H1 (cell line): ENCODE data around the gene SGMS1. TPM values are rescaled to one million over a fixed set of nuclear protein-coding genes. Genes with fewer than 3 reads are reported as not detected.

Experiments used
- CTCF ChIA-PET: fragments of 300-600 bp; sonication (Branson Sonifier 250); formaldehyde crosslinking; loops from one replicate; lab custom pipeline; 2021; ENCODE audit not compliant: partially characterized antibody; lab: Charles Lee
- POLR2A ChIA-PET: fragments of 300-600 bp; sonication (Branson Sonifier 250); formaldehyde crosslinking; loops from one replicate; lab custom pipeline; 2021; ENCODE audit warnings: inconsistent platforms; ENCODE audit not compliant: partially characterized antibody; lab: Charles Lee
- DNase-seq, 2 experiments: peaks; one replicate each; pipeline versions ENCODE4 v3.0.0 to v3.0.0-alpha.2; 2010 to 2022; ENCODE audit warnings: low spot score in 2 of 2, low read depth in 1 of 2, mixed read lengths in 1 of 2
- FAIRE-seq: peaks from 2 replicates; lab custom pipeline; 2011; peaks lifted over from hg19 to GRCh38; lab: Jason Lieb, UNC
- H2AFZ ChIP-seq: 2 replicates; pipeline ENCODE4 v1.8.1; 2012; ENCODE audit warnings: low read length, inconsistent platforms
- H2AK5ac ChIP-seq: 2 replicates; pipeline ENCODE4 v1.6.1; 2013; ENCODE audit warnings: low read depth, low read length
- H2BK120ac ChIP-seq: replicated peaks from 2 replicates; pipeline ENCODE3; 2013; ENCODE audit warnings: low read depth, low read length, inconsistent platforms
- H2BK12ac ChIP-seq: 2 replicates; pipeline ENCODE4 v1.6.1; 2013; ENCODE audit warnings: low read depth, low read length
- H2BK15ac ChIP-seq: 2 replicates; pipeline ENCODE4 v1.6.1; 2013; ENCODE audit warnings: low read length
- H2BK20ac ChIP-seq: 2 replicates; pipeline ENCODE4 v1.6.1; 2013; ENCODE audit warnings: low read length
- H2BK5ac ChIP-seq: 2 replicates; pipeline ENCODE4 v1.6.1; 2013; ENCODE audit warnings: low read depth, low read length
- H3K14ac ChIP-seq: 2 replicates; pipeline ENCODE4 v1.6.1; 2013; ENCODE audit warnings: inconsistent platforms; ENCODE audit not compliant: insufficient read length
- H3K18ac ChIP-seq: 2 replicates; pipeline ENCODE4 v1.6.1; 2013; ENCODE audit warnings: low read length; ENCODE audit errors: extremely low read depth
- H3K23ac ChIP-seq: 2 replicates; pipeline ENCODE4 v1.6.1; 2013; ENCODE audit warnings: inconsistent platforms; ENCODE audit not compliant: insufficient read length
- H3K23me2 ChIP-seq: 2 replicates; pipeline ENCODE4 v1.6.1; 2013; ENCODE audit warnings: low read depth, low read length
- H3K27ac ChIP-seq: 2 replicates; pipeline ENCODE4 v1.6.1; 2011; ENCODE audit warnings: low read depth, low read length, inconsistent platforms
- H3K27me3 ChIP-seq, 4 experiments: replicated peaks in 1 of 4; 1 replicate in 1 of 4; 2 replicates in 3 of 4; pipeline versions ENCODE4 v1.6.1 to v1.8.1; 2011 to 2013; ENCODE audit warnings: low read length in 3 of 4, mild to moderate bottlenecking in 3 of 4, inconsistent platforms in 2 of 4, mixed read lengths in 2 of 4, moderate library complexity in 1 of 4; ENCODE audit not compliant: control insufficient read depth in 3 of 4, insufficient read depth in 3 of 4; ENCODE audit errors: extremely low read depth in 1 of 4
- H3K36me3 ChIP-seq, 4 experiments: 2 replicates each; pipeline versions ENCODE4 v1.6.1 to v1.8.1; 2011 to 2013; ENCODE audit warnings: mild to moderate bottlenecking in 4 of 4, low read length in 3 of 4, moderate library complexity in 2 of 4, control low read depth in 1 of 4, inconsistent platforms in 1 of 4; ENCODE audit not compliant: insufficient read depth in 4 of 4, control insufficient read depth in 2 of 4
- H3K4ac ChIP-seq: replicated peaks from 2 replicates; pipeline ENCODE3; 2013; ENCODE audit warnings: low read length, low read depth, mixed read lengths, inconsistent platforms; ENCODE audit not compliant: insufficient read length
- H3K4me1 ChIP-seq, 4 experiments: replicated peaks in 1 of 4; 1 replicate in 1 of 4; 2 replicates in 3 of 4; pipeline versions ENCODE4 v1.6.1 to v1.8.1; 2011 to 2013; ENCODE audit warnings: low read length in 3 of 4, inconsistent platforms in 2 of 4, mixed read lengths in 1 of 4; ENCODE audit not compliant: insufficient read depth in 4 of 4, control insufficient read depth in 3 of 4
- H3K4me2 ChIP-seq, 2 experiments: 2 replicates each; pipeline versions ENCODE4 v1.6.1 to v1.8.1; 2011 to 2013; ENCODE audit warnings: low read depth in 2 of 2, low read length in 2 of 2, control low read depth in 1 of 2, inconsistent platforms in 1 of 2, mild to moderate bottlenecking in 1 of 2; ENCODE audit not compliant: insufficient read depth in 1 of 2
- H3K4me3 ChIP-seq, 4 experiments: fragments of 200-600, 300-600 bp in 1 of 4; sonication (generic), shearing (Covaris generic), sonication (Bioruptor Twin) in 1 of 4; 2 replicates each; pipeline versions ENCODE4 v1.5.1 to v1.8.1; 2011 to 2016; ENCODE audit warnings: low read length in 4 of 4, low read depth in 3 of 4, control low read depth in 2 of 4, inconsistent platforms in 2 of 4, mild to moderate bottlenecking in 2 of 4, mixed read lengths in 1 of 4, moderate library complexity in 1 of 4; ENCODE audit not compliant: insufficient read depth in 2 of 4; ENCODE audit errors: extremely low read depth in 1 of 4
- H3K56ac ChIP-seq: replicated peaks from 2 replicates; pipeline ENCODE3; 2013; ENCODE audit warnings: low read depth, mild to moderate bottlenecking, mixed read lengths, low read length, inconsistent platforms; ENCODE audit not compliant: insufficient read length
- H3K79me1 ChIP-seq: 2 replicates; pipeline ENCODE4 v1.6.1; 2013; ENCODE audit warnings: low read depth, low read length, control low read depth
- H3K79me2 ChIP-seq, 2 experiments: 2 replicates each; pipeline versions ENCODE4 v1.6.1 to v1.8.1; 2012 to 2013; ENCODE audit warnings: low read length in 2 of 2, mild to moderate bottlenecking in 2 of 2, inconsistent platforms in 1 of 2; ENCODE audit not compliant: insufficient read depth in 2 of 2, control insufficient read depth in 1 of 2
- H3K9ac ChIP-seq, 4 experiments: replicated peaks in 1 of 4; 1 replicate in 1 of 4; 2 replicates in 3 of 4; pipeline versions ENCODE4 v1.6.1 to v1.8.1; 2011 to 2013; ENCODE audit warnings: low read depth in 3 of 4, low read length in 3 of 4, control low read depth in 2 of 4, mild to moderate bottlenecking in 2 of 4, moderate library complexity in 2 of 4, inconsistent platforms in 1 of 4; ENCODE audit errors: extremely low read depth in 1 of 4
- H3K9me3 ChIP-seq, 2 experiments: 2 replicates each; pipeline versions ENCODE4 v1.6.1 to v1.8.1; 2012 to 2013; ENCODE audit warnings: mild to moderate bottlenecking in 2 of 2, moderate library complexity in 2 of 2, control low read depth in 1 of 2, inconsistent platforms in 1 of 2, low read depth in 1 of 2, low read length in 1 of 2, mixed read lengths in 1 of 2; ENCODE audit not compliant: insufficient read depth in 2 of 2
- H4K20me1 ChIP-seq, 2 experiments: replicated peaks in 1 of 2; 2 replicates each; pipeline versions ENCODE3 to v1.8.1; 2011 to 2013; ENCODE audit warnings: inconsistent platforms in 2 of 2, low read length in 2 of 2, mild to moderate bottlenecking in 1 of 2; ENCODE audit not compliant: insufficient read depth in 2 of 2, control insufficient read depth in 1 of 2
- H4K5ac ChIP-seq: 2 replicates; pipeline ENCODE4 v1.6.1; 2013; ENCODE audit warnings: low read length, low read depth, mixed read lengths, inconsistent platforms; ENCODE audit not compliant: insufficient read length
- H4K8ac ChIP-seq: 2 replicates; pipeline ENCODE4 v1.8.0; 2013; ENCODE audit warnings: mild to moderate bottlenecking, moderate library complexity, low read length, inconsistent platforms; ENCODE audit not compliant: insufficient read depth; ENCODE audit errors: extremely low read depth
- H4K91ac ChIP-seq: replicated peaks from 2 replicates; pipeline ENCODE3; 2013; ENCODE audit warnings: low read length, mixed read lengths, inconsistent platforms; ENCODE audit not compliant: insufficient read length
- WGBS, 2 experiments: shearing (Covaris generic) in 1 of 2; methylation state at CpG; one replicate each; pipeline versions ENCODE4 v1.1.6 to v1.1.7; 2013 to 2015; ENCODE audit warnings: low lambda C conversion rate in 2 of 2, mixed read lengths in 2 of 2, inconsistent platforms in 1 of 2, low coverage in 1 of 2, missing lambda C conversion rate in 1 of 2; ENCODE audit not compliant: insufficient replicate concordance in 2 of 2, insufficient coverage in 1 of 2, insufficient read length in 1 of 2; ENCODE audit errors: extremely low coverage in 1 of 2, missing lambda C conversion rate in 1 of 2; 5-methylcytosine and 5-hydroxymethylcytosine counted together
- polyA plus RNA-seq, 7 experiments: library from polyadenylated mRNA; depleted of rRNA in 3 of 7; stranded (reverse) in 5 of 7; unstranded in 2 of 7; fragments of >200 nt in 5 of 7; fragments of 200-250 nt in 2 of 7; gene quantifications; 1 replicate in 5 of 7; 2 replicates in 1 of 7; 4 replicates in 1 of 7; pipeline versions ENCODE4 v1.2.1 to v1.2.3, GENCODE V29; 2011 to 2013; ENCODE audit warnings: missing spikeins in 2 of 7, mixed read lengths in 2 of 7
- total RNA-seq: library from RNA; stranded (reverse); fragmentation: NEBNext Ultra II Directional; extraction: Animal tissue kit (Norgen Biotek cat#: 25700); gene quantifications from 2 replicates; pipeline ENCODE4 v1.2.1, GENCODE V29; 2021

SGMS1 gene
- total and polyA plus RNA-seq, 2 of the 8 experiments (the other 6 are each of a cell fraction or from before 2014, with no cell fraction given): 6.0 to 15.6 TPM

DNA sequence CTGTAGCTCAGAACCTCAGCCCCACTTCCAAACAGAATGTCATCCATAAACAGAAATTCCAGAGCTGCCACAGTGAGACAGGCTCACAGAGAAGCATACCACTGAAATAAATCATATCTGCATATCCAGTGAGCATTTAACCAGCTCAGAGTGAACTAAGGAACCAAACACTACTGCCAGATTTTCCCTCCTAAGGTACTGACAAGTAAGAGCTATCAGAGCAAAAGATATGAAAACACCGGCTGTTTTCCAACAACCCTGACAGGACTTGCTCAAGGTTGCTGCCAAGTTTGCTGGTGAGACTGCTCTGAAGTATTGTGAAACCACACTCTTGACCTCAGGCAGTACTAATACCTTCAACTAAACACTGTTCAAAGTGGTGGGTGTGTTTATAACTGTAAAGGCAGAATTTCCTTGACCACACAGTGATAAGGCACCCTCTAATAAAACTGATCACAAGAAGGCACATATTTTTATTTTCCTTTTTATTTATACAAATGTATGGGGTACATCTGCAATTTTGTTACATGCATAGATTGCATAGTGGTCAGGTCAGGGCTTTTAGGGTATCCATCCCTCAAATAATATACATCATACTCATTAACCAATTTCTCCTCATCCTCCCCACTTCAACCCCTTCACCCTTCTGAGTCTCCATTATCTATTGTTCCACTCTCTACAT lies 18.3 kb downstream of the SGMS1 start:
- H3K4ac ChIP-seq: no peak overlapping the region
- no peaks in the 10 kb centered on the region; the same call in 1 of the 2 replicates for H3K79me1 ChIP-seq
- H3K23ac ChIP-seq: no peak overlapping the region
- peaks cover 2 to 7% of the 10 kb centered on the region in 2 experiments for H4K20me1 ChIP-seq
- POLR2A ChIA-PET: interaction anchor here (1.0 kb wide), 2 partner anchors 16 to 19 kb away, joined by 3 to 5 read pairs; partner anchors contain the start of gene SGMS1
- CTCF ChIA-PET: interaction anchor here (1.0 to 1.3 kb wide), 4 partner anchors 9 to 23 kb away, joined by 3 to 6 read pairs (median 4); no protein-coding TSS in a partner anchor
- no peak overlapping the region for H4K91ac ChIP-seq
- H3K9ac ChIP-seq: no peak overlapping the region
- H3K14ac ChIP-seq: no peak overlapping the region
- FAIRE-seq (no peak), DNase-seq (no peak)
- H2BK12ac ChIP-seq: no peak overlapping the region
- no peak overlapping the region for H3K27ac ChIP-seq
- H2AFZ ChIP-seq: no peak overlapping the region
- WGBS, 2 experiments: 91% methylated on average over 1 of the region's 1 CpG; no CpG with 5 or more reads in 1 of the 2 experiments
- peaks cover 0 to 5% (median 0%) of the 10 kb centered on the region in 4 experiments; a peak in 4 of 7 replicates for H3K4me1 ChIP-seq
- H2BK20ac ChIP-seq: no peak overlapping the region
- no peak overlapping the region for H4K5ac ChIP-seq
- H3K18ac ChIP-seq: no peak overlapping the region
- H2AK5ac ChIP-seq: no peak overlapping the region
- no peaks in the 10 kb centered on the region; the same call in 1 of the 2 replicates for H3K23me2 ChIP-seq
- H3K79me2 ChIP-seq: peaks cover 3 to 95% of the 10 kb centered on the region in 2 experiments; a peak in 3 of 4 replicates
- H3K56ac ChIP-seq: no peak overlapping the region
- no peak overlapping the region for H3K4me3 ChIP-seq
- no peak overlapping the region for H3K4me2 ChIP-seq
- H3K27me3 ChIP-seq: no peaks in the 10 kb centered on the region
- no peaks in the 10 kb centered on the region for H3K9me3 ChIP-seq
- H3K36me3 ChIP-seq: no peaks in the 10 kb centered on the region; a peak in 1 of 8 replicates
- no peak overlapping the region for H2BK5ac ChIP-seq
- no peak overlapping the region for H2BK120ac ChIP-seq
- no peak overlapping the region for H4K8ac ChIP-seq
- H2BK15ac ChIP-seq: no peak overlapping the region
